ENCODE results near the gene MBOAT1. TPM values are rescaled to one million over a fixed set of nuclear protein-coding genes. Genes with fewer than 3 reads are reported as not detected.
"Not testable (repeated sequence)": the region's sequence is repeated elsewhere in the genome, so short reads cannot be mapped to it uniquely, and the experiment has no call there.

MBOAT1 gene, protein sequence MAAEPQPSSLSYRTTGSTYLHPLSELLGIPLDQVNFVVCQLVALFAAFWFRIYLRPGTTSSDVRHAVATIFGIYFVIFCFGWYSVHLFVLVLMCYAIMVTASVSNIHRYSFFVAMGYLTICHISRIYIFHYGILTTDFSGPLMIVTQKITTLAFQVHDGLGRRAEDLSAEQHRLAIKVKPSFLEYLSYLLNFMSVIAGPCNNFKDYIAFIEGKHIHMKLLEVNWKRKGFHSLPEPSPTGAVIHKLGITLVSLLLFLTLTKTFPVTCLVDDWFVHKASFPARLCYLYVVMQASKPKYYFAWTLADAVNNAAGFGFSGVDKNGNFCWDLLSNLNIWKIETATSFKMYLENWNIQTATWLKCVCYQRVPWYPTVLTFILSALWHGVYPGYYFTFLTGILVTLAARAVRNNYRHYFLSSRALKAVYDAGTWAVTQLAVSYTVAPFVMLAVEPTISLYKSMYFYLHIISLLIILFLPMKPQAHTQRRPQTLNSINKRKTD
- total RNA-seq (2014; rRNA removed; shearing (Covaris generic)): 8.8 and 9.7 TPM in 2 replicates
- 5.9 and 12.5 TPM in 2 replicates for polyA plus RNA-seq (2014; cell fraction: nucleus; rRNA removed)

DNA sequence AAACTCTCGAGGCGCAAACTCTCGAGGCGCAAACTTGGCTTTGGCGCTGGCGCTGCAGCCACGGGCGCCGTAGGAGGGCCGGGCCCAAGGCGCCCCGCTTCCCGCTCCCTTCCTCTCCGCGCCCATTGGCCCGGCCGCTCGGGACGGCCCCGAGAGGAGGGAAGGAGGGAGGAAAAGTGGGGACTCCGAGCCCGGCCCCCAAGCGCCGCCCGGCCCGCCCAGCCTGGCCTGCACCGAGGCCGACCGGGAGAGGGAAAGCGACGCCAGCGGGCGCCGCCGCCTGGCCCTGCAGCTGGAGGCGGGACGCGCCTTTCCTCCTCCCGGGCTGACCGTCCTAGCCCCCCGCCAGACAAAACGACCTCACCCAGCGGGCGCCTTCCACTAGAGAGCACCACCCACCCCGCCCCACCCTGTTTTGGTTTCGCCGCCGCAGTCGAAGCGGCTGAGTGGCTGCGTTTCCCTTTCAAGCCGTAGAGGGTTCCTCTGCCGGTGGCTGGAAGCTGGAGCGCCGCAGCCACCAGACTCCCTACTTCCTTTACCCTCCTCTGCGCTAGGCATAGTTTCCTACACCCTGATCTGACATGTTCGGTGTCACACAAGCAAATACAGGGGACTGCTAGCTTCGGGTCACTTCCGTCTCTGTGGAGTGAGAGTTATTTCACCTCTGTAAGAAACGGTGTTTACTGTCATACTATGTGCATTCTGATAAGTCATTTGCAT is at the start of gene MBOAT1:
Gene MBOAT1, minus strand, starts transcription at position 78 of the 720 bp plus-strand sequence. CDS start 235 bp downstream, outside the sequence.
- peak; percentile 79 for DNase-seq (ENCODE audit: extremely low read depth, low read depth)

DNA sequence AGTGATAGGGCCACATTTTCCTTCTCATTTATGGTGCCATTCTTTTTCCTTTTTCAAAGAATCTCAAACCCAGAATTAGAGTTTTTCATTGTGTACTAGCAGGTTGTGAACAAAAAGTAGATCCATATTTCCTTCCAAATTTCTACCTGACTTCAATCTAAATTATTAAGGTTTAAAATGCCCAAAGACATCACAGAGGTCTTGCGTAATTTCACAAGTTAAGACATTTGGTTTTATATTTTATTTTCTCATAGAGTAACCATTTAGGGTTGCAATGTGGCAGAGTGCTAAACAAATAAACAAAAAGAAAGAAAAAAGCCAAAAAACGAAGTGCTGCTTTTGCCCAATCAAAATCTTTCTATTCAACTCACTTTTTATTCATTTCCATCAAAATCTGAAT is 49.4 kb upstream of the MBOAT1 start:
- no peak for DNase-seq (ENCODE audit: extremely low read depth, low read depth)

DNA sequence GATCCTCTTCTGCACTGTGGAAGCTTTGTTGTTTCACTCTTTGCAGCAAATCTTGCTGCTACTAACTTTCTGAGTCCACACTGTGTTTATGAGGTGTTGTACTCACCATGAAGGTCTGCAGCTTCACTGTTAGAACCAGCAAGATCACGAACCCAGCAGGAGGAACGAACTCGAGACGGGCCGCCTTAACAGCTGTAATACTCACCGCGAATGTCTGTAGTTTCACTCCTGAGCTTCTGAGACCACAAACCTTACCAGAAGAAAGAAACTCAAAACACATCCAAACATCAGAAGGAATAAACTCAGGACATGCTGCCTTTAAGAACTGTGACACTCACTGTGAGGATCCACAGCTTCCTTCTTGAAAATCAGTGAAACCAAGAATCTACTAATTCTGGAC is 48.1 kb upstream of the MBOAT1 start:
- DNase-seq (ENCODE audit: extremely low read depth, low read depth): no peak

DNA sequence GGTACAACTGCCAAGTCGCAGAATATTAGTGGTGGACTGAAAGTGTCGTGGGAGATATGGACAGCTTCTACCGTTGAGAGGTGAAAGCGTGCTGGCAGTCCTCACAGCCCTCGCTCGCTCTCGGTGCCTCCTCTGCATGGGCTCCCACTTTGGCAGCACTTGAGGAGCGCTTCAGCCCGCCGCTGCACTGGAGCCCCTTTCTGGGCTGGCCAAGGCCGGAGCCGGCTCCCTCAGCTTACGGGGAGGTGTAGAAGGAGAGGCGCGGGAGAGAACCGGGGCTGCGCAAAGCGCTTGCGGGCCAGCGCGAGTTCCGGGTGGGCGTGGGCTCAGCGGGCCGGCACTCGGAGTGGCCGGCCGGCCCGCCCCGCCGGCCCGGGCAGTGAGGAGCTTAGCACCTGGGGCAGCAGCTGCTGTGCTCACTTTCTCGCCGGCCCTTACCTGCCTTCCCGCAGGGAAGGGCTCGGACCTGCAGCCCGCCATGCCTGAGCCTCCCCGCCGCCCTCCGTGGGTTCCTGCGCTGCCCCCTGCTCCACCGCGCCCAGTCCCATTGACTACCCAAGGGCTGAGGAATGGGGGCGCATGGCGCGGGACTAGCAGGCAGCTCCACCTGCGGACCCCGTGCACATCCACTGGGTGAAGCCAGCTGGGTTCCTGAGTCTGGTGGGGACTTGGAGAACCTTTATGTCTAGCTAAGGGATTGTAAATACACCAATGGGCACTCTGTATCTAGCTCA is 47.2 kb upstream of the MBOAT1 start:
- no peak for DNase-seq (ENCODE audit: extremely low read depth, low read depth)

DNA sequence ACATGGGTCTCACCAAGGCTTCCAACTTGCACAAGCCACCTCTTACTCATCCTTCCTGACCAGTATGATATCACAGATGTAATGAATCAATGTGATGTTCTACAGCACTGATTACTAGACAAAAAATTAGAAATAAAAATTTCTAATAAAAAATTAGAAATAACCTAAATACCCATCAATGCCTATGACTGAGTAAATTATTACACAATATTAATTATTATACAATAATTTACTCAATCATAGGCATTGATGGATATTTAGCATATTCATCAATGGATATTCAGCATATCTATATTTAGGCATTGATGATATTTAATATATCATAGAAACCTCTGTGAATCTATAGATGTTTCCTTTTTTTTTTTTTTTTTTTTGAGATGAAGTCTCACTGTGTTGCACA is 43.2 kb upstream of the MBOAT1 start:
- DNase-seq (ENCODE audit: extremely low read depth, low read depth): no peak

DNA sequence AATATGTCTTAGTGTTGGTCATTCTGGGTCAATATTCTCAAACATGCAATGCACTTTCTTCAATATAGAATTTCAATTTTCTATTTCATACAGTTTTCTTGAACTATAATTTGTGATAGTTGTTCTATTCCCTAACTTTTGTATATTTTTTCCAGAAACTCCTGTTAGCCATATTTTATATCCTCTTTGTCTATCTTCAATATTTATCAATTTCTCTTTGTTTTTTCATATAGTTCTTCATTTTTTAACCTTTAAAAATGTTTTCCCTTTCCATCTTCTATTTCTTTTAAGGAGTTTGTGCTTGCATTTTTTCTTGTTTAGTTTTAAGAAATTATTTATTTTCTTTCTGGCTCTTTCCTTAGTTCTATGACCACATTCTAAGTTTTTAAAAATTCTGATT is 42.0 kb upstream of the MBOAT1 start:
- no peak for DNase-seq (ENCODE audit: extremely low read depth, low read depth)

DNA sequence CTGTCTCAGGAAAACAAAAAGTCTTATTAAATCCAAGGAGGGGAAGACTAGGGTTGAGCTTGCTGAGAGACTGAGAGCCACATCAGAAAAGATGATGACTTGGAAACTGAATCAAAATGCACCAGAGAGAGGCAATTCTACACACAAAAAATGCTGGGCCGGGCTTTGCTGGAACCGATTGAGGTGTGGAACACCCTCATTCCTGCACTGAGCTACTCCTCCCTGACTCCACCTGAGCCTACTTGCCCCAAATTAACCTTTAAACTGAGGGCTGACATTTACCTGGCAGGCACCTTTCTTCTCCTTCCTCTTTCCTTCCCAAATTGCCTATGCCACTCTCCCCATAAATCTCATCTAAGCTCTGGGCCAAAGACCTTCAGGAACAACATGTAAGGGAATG is 40.8 kb upstream of the MBOAT1 start:
- DNase-seq (ENCODE audit: extremely low read depth, low read depth): no peak

DNA sequence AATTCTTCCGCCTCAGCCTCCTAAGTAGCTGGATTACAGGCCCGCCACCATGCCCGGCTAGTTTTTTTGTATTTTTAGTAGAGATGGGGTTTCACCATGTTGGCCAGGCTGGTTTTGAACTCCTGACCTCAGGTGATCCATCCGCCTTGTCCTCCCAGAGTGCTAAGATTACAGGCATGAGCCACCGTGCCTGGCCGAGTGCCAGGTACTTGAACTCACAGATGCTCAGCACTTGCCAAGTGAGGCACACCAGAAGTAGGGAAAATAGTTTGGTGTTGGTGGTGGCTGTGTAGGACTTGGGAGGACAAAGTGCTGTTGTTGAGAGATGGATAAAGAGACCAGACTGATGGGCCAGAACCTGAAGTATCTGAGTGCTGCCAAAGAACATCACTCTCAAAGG is 40.0 kb upstream of the MBOAT1 start:
- DNase-seq (ENCODE audit: extremely low read depth, low read depth): no peak

DNA sequence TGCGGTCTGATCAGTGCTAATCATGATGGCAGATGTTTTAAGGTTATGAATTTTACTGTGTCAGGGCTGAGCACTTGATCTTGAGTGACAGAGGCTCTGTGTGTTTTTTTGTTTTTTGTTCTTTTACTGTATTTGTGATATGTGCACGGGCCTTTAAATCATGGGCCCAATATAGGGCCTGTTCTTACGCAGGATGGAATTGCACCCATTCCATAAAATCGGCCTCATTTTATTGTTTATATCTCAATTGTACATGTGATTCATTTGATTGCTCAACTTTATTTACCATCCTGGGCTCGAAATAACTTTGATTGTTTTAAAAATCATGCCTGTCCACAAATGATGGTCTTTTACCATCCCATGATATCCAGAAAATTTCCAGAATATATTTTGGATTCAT is 39.3 kb upstream of the MBOAT1 start:
- no peak for DNase-seq (ENCODE audit: extremely low read depth, low read depth)

DNA sequence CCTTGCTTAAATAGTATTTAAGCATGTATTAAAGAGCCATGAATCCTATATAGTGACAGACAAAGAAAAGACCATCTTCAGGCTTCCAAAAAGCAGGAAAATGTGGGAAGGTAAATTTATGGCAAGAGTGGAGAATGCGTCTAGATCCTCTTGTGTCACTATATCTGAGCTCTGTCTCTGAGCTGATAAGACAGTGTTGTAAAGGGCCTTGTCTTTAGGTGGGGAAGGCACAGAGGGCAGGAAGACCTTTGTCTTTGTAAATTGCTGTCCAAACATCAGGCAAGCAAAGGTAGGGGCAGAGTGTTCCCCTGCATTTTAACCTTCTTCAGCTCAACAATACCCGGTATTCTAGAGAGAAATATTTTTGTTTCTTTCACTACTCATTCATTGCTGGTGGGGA is 33.9 kb upstream of the MBOAT1 start:
- DNase-seq (ENCODE audit: extremely low read depth, low read depth): no peak

DNA sequence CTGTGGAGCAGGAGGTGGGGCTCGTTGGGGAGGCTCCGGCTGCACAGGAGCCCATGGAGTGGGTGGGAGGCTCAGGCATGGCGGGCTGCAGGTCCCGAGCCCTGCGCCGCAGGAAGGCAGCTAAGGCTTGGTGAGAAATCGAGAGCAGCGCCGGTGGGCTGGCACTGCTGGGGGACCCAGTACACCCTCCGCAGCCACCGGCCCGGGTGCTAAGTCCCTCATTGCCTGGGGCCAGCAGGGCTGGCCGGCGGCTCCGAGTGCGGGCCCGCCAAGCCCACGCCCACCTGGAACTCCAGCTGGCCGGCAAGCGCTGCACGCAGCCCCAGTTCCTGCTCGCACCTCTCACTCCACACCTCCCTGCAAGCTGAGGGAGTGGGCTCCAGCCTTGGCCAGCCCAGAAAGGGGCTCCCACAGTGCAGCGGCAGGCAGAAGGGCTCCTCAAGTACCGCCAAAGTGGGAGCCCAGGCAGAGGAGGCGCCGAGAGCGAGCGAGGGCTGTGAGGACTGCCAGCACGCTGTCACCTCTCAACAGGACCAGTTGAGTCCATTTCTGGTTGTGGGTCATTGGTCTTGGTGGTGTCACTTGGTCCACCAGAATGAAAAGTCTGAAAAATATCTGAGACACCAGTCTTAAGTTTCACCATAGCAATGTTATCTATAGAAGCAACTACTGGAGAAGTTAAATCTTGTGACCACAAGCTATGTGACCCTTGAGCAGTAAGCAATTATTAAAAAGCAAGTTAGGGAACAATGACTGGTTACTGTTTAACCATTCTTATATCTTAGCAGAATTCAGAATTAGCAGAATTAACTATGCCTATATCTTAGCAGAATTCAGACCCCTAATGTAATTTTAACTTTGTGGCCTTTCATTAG is 32.8 kb upstream of the MBOAT1 start:
- DNase-seq (ENCODE audit: extremely low read depth, low read depth): not testable (repeated sequence)

DNA sequence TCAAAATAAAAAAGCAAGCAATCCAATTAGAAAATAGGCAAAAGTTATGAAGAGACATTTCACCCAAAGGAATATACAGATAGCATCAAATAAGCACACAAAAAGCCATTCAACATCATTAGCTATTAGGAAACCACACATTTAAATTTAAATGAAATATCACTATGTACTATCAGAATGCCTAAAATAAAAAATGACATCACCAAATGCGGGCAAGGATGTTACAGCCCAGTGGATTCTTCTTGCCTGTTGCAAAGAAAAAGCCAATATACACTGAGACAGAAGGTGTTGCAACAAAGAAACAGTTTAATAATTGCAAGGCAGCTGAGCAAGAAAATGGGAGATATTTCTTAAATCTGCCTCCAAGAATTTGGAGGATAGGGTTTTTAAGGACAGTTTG is 31.0 kb upstream of the MBOAT1 start:
- DNase-seq (ENCODE audit: extremely low read depth, low read depth): no peak

DNA sequence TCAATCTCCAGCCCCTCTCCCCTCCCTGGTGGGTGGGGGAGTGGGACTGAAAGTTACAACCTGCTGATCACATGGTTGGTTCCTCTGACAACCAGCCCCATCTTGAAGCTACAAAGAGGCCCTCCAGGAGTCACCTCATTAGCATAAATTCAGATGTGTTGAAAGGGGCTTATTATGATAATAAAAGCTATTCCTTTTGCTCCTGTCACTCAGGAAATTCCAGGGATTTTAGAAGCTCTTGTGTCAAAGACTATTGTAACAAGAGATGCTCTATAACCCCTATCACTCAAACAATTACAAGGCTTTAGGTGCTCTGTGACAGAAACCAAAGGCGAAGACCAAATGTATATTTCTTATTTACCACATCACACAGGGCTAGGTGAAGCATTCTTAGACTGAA is 30.1 kb upstream of the MBOAT1 start:
- DNase-seq (ENCODE audit: extremely low read depth, low read depth): no peak

DNA sequence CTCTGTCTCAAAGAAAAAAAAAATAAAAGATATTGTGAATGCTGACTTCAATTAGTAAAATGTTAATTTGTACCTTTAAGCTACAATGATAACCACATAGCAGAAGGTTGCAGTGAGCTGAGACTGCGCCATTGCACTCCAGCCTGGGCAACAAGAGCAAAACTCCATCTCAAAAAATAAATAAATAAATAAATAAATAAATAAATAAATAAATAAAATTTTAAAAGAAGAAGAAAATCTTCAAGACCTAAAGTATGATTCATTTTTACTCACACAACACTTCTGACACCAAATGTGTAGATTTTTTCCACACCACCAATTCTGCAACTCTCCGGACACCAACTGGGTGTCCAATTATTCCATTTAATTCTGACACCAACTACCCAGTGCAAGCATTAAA is 28.8 kb upstream of the MBOAT1 start:
- DNase-seq (ENCODE audit: extremely low read depth, low read depth): no peak

DNA sequence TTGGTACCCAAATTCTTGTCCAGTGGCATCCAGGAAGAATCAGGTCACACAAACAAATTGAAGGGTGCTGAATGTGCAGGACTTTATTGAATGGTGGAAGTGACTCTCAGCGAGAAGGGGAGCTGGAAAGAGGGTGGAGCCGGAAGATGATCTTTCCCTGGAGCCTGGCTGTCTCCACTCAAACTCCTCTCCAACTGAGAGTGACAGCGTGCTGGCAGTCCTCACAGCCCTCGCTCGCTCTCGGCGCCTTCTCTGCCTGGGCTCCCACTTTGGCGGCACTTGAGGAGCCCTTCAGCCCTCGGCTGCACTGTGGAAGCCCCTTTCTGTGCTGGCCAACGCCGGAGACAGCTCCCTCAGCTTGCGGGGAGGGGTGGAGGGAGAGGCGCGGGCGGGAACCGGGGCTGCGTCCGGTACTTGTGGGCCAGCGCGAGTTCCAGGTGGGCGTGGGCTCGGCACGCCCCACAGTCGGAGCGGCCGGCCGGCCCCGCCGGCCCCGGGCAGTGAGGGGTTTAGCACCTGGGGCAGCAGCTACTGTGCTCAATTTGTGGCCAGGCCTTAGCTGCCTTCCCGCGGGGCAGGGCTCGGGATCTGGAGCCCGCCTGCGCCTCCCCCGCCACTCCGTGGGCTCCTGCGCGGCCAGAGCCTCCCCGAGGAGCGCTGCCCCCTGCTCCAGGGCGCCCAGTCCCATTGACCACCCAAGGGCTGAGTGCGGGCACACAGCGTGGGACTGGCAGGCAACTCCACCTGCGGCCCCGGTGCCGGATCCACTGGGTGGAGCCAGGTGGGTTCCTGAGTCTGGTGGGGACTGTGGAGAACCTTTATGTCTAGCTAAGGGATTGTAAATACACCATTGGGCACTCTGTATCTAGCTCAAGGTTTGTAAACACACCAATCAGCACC is 26.7 kb upstream of the MBOAT1 start:
- DNase-seq (ENCODE audit: extremely low read depth, low read depth): no peak

DNA sequence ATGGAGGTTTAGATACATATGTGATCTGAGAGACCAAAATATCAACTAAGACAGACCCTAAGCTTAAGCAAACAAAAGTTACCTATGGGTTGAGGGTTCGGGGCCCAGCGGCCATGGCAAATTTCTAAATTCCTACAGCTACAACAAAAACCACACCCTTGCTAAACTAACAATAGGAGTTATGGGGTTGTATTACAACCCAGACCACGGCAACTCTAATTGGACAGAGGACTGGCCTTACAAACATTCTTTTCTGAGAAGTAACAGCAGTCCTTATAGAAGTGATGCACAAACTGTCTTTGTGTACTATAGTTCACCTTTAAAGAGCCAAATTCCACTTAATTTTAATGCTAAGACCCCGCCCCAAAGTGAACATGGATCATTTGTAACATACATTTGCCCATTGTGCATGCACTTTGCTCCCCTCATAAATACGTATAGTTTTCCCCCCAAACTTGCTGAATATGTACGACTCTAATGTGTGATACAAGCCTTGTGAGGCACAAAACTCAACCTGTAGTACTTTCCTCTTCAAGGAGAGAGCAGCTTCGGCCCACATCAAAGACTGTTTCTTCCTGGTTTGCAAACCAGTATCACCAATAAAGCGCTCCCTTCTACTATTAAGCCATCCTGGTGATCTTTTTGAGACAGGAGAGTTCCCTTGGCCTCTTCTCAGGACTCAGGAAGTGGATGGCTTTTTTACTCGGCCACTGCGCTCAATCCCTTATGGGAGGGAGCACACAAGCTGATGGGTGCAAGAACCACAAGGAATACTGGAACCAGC is 25.6 kb upstream of the MBOAT1 start:
- DNase-seq (ENCODE audit: extremely low read depth, low read depth): no peak

DNA sequence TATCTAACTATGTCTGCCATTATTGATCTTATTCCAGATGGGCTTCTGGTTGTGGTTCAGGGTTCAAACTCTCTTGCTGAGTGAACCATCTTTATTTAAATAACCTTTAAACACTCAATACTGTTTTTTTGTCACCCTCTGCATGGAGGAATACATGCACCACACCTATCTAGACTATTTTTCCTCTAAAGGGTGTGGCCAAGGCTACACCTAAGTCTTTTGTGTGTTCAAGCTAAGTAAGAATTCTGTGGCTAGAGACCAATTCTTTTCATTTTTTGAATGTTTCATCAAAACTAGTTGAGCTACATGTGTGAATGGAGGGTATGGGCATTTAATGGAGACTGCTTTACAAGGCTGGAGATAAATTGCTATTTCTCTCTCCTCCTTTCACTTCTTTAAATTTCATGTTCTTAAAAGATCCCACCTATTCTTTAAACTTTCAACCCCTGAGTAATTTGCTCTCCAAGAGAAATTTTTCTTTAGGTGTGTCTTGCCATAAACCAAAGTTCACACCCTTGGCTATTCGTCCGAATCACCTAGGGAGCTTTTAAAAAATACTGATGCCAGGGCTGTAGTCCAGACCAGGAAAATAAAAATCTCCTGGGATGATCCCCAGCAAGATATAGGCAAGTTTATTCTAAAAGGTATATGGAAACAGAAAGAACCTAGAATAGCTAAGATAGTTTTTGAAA is 24.8 kb upstream of the MBOAT1 start:
- DNase-seq (ENCODE audit: extremely low read depth, low read depth): no peak

DNA sequence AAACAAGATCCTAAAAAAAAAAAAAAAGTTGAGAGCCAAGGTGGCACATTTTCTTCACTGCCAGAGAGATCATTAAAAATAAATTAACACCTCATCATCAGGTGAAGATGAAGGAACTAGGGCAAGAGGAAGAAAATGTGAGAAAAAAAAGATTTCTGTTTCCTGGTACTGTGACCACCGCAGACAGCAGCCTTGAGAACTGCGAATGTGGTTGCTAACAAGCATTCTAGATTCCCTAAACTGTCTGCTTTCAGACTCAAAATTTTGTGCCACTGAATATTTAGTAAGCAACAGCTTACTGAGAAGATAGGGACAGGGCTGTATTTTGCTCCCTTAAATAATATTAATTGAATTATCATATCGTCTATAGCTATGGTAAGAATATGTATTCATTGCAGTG is 24.1 kb upstream of the MBOAT1 start:
- no peak for DNase-seq (ENCODE audit: extremely low read depth, low read depth)
